ENCODE measurements around the gene TRAPPC3L.

- TF ChIP-seq CTCF (IDR thresholded peaks at IDR 0.05), result no peak
- TF ChIP-seq ZFX (IDR thresholded peaks at IDR 0.05; ENCODE audit: borderline replicate concordance), result no peak
Observed at GRCh38 chr6:116491610-116492330, 53.7 kb downstream of the TRAPPC3L start.
